Effector memory CD4-positive, alpha-beta T cell (primary cell): ENCODE results near the gene NINJ1.

Source experiments
- DNase-seq, 3 donors: peaks; one replicate each; pipeline ENCODE4 v3.0.0-alpha.2; 2020
- H3K27ac ChIP-seq: 2 replicates; pipeline ENCODE4 v1.7.0; 2013; ENCODE audit warnings: mild to moderate bottlenecking, low read length, moderate library complexity; ENCODE audit not compliant: insufficient read depth, poor library complexity, severe bottlenecking
- H3K27me3 ChIP-seq: replicated peaks from 2 replicates; pipeline ENCODE4 v1.7.0; 2013; ENCODE audit warnings: mild to moderate bottlenecking, low read length; ENCODE audit not compliant: insufficient read depth, control insufficient read depth, poor library complexity, severe bottlenecking
- H3K36me3 ChIP-seq: 2 replicates; pipeline ENCODE4 v1.7.0; 2013; ENCODE audit warnings: mild to moderate bottlenecking, low read length, moderate library complexity; ENCODE audit not compliant: control insufficient read depth, insufficient read depth
- H3K4me1 ChIP-seq: 2 replicates; pipeline ENCODE4 v1.7.0; 2013; ENCODE audit warnings: low read length, mild to moderate bottlenecking; ENCODE audit not compliant: control insufficient read depth, insufficient read depth, poor library complexity, severe bottlenecking
- H3K4me3 ChIP-seq: 2 replicates; pipeline ENCODE4 v1.7.0; 2013; ENCODE audit warnings: low read length, low read depth, mild to moderate bottlenecking; ENCODE audit not compliant: insufficient read depth, poor library complexity, severe bottlenecking
- H3K9me3 ChIP-seq: 2 replicates; pipeline ENCODE4 v1.7.0; 2013; ENCODE audit warnings: mild to moderate bottlenecking, low read length, moderate library complexity; ENCODE audit not compliant: control insufficient read depth

Gene NINJ1

DNA sequence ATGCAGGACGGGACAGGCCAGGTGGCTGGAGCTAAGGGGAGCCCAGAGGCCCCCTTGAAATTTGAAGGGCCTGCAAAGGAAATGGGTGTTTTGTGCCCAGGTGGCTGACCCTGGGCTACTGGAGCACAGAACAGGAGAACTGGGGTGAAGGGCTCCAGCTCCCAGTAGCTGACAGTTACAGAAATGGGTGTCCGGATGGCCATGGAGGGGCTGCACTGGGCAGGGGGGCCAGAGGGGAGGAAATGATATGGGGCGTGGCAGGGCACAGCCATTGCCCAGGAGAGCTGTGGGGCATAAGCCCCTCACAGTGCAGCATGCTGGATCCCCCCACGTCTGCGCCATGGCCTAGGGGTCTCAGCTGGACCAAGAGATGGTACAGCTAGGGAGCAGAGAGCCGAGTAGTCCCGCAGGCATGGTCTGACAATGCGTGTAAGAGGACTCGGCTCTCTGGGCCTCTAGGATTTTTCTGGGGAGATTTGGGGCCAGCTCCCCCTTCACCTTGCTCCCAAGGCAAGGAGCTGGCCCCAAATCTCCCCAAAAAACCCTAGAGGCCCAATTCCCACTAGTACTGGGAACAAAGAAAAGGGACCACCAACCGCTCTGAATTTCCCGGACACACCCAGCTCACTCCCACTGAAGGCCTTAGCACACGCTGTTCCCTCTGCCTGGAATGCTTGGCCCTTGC, 45.9 kb downstream of the NINJ1 start:
- no peak overlapping the region for H3K4me3 ChIP-seq
- peaks cover 16% of the 10 kb centered on the region for H3K4me1 ChIP-seq
- no peak for DNase-seq
- H3K36me3 ChIP-seq = peaks cover 39% of the 10 kb centered on the region
- H3K9me3 ChIP-seq = no peaks in the 10 kb centered on the region
- H3K27ac ChIP-seq = no peak overlapping the region
- no peaks in the 10 kb centered on the region for H3K27me3 ChIP-seq

DNA sequence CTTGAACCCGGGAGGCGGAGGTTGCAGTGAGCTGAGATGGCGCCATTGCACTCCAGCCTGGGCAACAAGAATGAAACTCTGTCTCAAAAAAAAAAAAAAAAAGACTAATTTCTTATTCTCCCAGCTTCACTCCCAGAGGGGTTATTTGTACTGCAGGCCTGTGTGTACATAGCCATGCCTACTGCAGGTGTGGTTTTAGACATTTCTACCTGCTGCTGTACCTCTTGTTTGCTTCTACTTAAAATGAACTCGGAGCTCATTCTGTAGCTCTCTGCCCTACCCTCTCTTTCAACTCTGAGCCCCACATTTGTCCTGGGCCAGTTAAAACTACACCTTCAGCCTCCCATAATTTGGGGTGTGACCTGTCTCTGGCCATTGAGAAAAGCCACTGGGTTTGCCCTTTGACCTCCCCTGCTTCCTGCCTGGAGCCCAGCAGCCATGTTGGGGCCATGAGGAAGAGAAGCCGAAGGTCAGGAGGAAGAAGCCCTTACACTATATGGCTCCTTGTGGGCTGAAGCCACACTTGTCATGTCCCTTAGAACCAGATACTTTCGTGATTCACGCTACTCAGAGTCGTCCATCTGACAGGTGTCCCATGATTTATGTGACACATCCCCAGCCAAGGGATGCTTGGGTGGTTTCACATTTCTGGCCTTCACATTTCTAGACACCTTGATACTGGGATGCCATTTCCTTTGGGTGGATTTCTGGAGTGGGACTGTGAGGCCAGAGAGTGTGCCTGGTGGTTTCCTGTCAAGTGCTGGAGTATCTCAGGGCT, 47.4 kb downstream of the NINJ1 start:
- Histone ChIP-seq H3K9me3 (no peaks in the 10 kb centered on the region), H3K36me3 (peaks cover 39% of the 10 kb centered on the region), H3K4me1 (peaks cover 21% of the 10 kb centered on the region), H3K27ac (no peak overlapping the region), H3K27me3 (no peaks in the 10 kb centered on the region), H3K4me3 (no peak overlapping the region)
- no peak for DNase-seq

DNA sequence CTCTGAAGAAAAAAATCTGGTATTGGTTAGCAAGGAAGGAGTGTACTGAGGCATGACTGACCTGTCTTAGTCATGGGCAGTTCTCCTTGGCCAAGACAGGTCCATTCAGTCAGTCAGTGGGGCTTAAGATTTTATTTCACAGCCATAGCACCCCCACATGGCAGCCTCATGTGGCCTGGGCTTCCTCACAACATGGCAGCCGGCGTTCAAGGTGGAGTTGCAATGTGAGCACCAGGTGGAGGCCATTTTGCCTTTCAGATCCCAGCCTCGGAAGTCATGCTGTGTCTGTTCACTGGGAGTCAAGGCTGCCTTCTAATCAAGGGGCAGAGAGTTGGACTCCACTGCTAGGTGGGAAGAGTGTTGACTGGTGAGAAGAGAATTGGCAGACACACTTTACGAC, 48.4 kb downstream of the NINJ1 start:
- Histone ChIP-seq H3K4me3 (no peak overlapping the region), H3K27ac (no peak overlapping the region), H3K4me1 (peaks cover 19% of the 10 kb centered on the region), H3K27me3 (no peaks in the 10 kb centered on the region), H3K36me3 (peaks cover 48% of the 10 kb centered on the region), H3K9me3 (no peaks in the 10 kb centered on the region)
- no peak for DNase-seq

DNA sequence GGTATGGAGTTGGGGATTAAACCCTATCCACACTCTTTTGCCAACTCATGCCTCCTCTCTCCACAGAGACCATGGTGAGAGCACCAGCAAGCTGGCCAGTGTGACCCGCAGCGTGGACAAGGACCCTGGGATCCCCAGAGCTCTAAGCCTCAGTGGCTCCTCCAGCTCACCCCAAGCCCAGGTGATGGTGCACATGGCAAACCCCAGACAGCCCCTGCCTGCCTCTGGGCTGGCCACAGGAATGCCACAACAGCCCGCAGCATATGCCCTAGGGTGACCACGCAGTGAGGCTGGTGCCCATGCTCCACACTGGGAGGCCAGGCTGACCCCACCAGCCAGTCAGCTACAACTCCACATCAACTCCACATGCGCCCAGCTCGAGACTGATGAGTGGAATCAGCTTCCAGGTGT, 49.6 kb downstream of the NINJ1 start:
- DNase-seq = no peak
- peaks cover 19% of the 10 kb centered on the region for H3K4me1 ChIP-seq
- H3K27me3 ChIP-seq = no peaks in the 10 kb centered on the region
- peak overlapping the region; percentile 23 for H3K27ac ChIP-seq
- no peak overlapping the region for H3K4me3 ChIP-seq
- H3K36me3 ChIP-seq = peaks cover 60% of the 10 kb centered on the region
- H3K9me3 ChIP-seq = no peaks in the 10 kb centered on the region

DNA sequence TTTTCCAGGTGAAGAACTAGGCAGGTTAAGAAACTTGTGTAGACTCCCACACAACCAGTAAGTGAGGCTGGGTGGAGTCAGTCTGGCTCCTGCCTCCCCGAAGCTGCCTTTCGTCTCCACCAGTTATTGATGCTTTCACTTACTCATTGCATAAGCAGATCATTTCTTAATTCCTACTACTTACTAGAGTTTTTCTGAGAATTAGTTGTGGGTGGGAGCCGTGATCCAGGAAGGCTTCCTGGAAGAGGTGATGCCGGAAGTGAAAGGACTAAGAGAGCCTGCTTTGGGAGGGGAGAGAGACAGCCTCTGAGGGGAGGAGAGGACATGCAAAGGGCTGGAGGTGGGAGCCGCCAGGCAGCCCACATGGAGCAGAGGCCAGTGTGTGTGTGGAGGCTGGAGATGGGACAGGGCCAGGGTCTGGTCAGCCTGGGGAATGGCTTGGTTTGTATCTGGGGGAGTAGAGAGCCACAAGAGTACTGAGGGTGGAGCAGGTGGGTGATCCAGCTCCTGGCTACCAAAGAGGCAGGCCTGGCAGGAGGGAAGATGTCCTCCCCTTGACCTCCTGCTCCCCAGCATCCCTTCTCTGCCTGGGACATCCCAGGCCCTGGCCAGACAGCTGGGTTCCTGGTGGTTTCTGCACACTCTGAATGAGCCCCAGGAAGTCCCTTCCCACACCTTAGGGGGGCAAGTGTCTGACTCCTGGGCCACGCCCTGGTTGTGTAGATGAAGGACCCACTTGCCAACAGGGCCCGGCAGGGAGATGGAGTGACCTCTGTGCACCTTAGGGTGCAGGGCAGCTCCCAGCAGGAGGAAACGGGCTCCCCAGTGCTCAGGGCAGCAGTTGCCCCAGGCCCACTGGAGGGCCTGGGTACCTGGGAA, 50.2 kb downstream of the NINJ1 start:
- Histone ChIP-seq H3K36me3 (peaks cover 66% of the 10 kb centered on the region), H3K27me3 (no peaks in the 10 kb centered on the region), H3K4me3 (no peak overlapping the region), H3K4me1 (peaks cover 19% of the 10 kb centered on the region), H3K9me3 (no peaks in the 10 kb centered on the region), H3K27ac (peak overlapping the region; percentile 57)
- no peak for DNase-seq

GRCh38 chr9:93082841-93083411, 51.1 kb downstream of the NINJ1 start:
- Histone ChIP-seq H3K4me3 (no peak overlapping the region), H3K4me1 (peaks cover 19% of the 10 kb centered on the region), H3K36me3 (peaks cover 69% of the 10 kb centered on the region), H3K27me3 (no peaks in the 10 kb centered on the region), H3K27ac (peak overlapping the region; percentile 57), H3K9me3 (no peaks in the 10 kb centered on the region)
- DNase-seq = no peak

- no peak overlapping the region for H3K27ac ChIP-seq
- peaks cover 70% of the 10 kb centered on the region for H3K36me3 ChIP-seq
- DNase-seq = no peak
- H3K27me3 ChIP-seq = no peaks in the 10 kb centered on the region
- H3K4me3 ChIP-seq = no peak overlapping the region
- peaks cover 19% of the 10 kb centered on the region for H3K4me1 ChIP-seq
- no peaks in the 10 kb centered on the region for H3K9me3 ChIP-seq
Observed at GRCh38 chr9:93081931-93082330, 52.1 kb downstream of the NINJ1 start.

DNA sequence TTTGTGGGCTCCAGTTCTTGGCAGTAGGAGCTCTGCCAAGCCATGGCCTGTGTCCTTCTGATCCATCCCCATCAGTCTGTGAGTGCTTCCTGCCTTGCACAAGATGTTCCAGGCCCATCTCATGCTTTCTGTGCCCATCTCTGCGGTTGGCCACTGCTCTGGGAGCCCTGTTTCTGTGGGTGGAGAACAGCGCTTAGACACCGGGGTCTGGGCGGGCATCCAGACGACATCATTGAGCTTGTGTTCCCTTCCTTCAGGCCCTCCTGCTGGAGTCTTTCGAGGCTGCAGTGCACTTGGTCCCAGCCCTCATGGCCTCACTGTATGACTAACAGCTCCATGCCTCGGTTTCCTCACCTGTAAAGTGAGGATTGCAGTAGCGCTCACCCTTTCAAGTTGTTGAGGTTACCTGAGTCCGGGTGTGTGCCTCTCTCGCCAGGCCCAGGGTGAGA, 52.9 kb downstream of the NINJ1 start:
- H3K27ac ChIP-seq = no peak overlapping the region
- no peak for DNase-seq
- H3K9me3 ChIP-seq = no peaks in the 10 kb centered on the region
- peaks cover 21% of the 10 kb centered on the region for H3K4me1 ChIP-seq
- no peaks in the 10 kb centered on the region for H3K27me3 ChIP-seq
- H3K4me3 ChIP-seq = no peak overlapping the region
- H3K36me3 ChIP-seq = peaks cover 67% of the 10 kb centered on the region

- Histone ChIP-seq H3K9me3 (no peaks in the 10 kb centered on the region), H3K36me3 (peaks cover 66% of the 10 kb centered on the region), H3K4me1 (peaks cover 21% of the 10 kb centered on the region), H3K4me3 (no peak overlapping the region), H3K27ac (no peak overlapping the region), H3K27me3 (no peaks in the 10 kb centered on the region)
- no peak for DNase-seq
Observed at GRCh38 chr9:93080406-93080805, 53.6 kb downstream of the NINJ1 start.
